Measurements from ENCODE around the gene FBXL14. TPM values are rescaled to one million over a fixed set of nuclear protein-coding genes. Genes with fewer than 3 reads are reported as not detected.

The FBXL14 gene
- total and polyA plus RNA-seq, 8 donors = 7.5 to 15.5 (median 10.6) TPM

DNA sequence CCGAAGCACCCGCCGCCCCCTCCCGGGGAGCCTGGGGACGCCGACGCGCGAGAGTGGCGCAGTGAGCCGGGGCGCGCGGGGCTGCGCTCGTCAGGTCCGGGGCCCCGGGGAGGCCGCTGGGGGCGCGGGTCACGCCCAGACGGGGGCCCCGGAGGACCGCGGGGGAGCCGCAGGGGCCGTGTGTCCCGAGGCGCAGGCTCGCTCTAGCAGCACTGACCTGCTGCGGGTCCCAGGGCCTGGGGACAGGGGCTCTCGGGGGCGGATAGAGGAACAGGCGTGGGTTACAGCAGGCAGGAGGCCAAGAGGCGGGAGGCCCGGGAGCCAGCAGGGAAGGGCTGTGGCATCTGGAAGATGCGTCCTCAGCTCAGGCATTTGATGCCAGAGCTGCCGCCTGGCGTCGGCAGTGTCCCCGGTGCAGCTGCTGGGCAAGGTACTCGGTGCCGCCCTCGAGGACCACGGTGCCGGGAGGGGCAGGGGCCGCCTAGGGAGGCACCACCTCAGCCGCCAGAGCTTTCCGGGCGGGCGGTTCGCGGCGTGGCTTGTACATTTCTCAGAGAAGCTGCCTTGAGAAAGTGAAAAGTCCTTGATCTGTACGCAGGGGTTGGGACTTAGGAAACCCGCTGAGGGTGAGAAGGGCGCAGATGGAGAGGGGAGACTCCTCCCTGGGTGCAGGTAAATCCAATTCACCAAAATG lies 35.9 kb upstream of the FBXL14 start:
- H3K36me3 ChIP-seq = no peaks in the 10 kb centered on the region
- H3K9me3 ChIP-seq = no peaks in the 10 kb centered on the region
- H3K27ac ChIP-seq = no peak overlapping the region
- DNase-seq (peak in 3 of 4 donors; percentile 29 to 84 (median 32)), ATAC-seq (peak; percentile 47)
- H3K4me1 ChIP-seq = peaks cover 9 to 48% of the 10 kb centered on the region in 2 donors
- intact Hi-C loops (cut with DNase I) = loop anchor here in 1 of 2 donors (10.0 kb wide), 1 partner anchor 305 kb away; no protein-coding TSS in a partner anchor
- peaks cover 6 to 38% of the 10 kb centered on the region in 2 donors for H3K27me3 ChIP-seq
- TF ChIP-seq, protein P1, sequence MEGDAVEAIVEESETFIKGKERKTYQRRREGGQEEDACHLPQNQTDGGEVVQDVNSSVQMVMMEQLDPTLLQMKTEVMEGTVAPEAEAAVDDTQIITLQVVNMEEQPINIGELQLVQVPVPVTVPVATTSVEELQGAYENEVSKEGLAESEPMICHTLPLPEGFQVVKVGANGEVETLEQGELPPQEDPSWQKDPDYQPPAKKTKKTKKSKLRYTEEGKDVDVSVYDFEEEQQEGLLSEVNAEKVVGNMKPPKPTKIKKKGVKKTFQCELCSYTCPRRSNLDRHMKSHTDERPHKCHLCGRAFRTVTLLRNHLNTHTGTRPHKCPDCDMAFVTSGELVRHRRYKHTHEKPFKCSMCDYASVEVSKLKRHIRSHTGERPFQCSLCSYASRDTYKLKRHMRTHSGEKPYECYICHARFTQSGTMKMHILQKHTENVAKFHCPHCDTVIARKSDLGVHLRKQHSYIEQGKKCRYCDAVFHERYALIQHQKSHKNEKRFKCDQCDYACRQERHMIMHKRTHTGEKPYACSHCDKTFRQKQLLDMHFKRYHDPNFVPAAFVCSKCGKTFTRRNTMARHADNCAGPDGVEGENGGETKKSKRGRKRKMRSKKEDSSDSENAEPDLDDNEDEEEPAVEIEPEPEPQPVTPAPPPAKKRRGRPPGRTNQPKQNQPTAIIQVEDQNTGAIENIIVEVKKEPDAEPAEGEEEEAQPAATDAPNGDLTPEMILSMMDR (IDR thresholded peaks at IDR 0.05) = peak in 1 of 2 donors; percentile 23
- H3K4me3 ChIP-seq = peak overlapping the region; percentile 27 to 41

DNA sequence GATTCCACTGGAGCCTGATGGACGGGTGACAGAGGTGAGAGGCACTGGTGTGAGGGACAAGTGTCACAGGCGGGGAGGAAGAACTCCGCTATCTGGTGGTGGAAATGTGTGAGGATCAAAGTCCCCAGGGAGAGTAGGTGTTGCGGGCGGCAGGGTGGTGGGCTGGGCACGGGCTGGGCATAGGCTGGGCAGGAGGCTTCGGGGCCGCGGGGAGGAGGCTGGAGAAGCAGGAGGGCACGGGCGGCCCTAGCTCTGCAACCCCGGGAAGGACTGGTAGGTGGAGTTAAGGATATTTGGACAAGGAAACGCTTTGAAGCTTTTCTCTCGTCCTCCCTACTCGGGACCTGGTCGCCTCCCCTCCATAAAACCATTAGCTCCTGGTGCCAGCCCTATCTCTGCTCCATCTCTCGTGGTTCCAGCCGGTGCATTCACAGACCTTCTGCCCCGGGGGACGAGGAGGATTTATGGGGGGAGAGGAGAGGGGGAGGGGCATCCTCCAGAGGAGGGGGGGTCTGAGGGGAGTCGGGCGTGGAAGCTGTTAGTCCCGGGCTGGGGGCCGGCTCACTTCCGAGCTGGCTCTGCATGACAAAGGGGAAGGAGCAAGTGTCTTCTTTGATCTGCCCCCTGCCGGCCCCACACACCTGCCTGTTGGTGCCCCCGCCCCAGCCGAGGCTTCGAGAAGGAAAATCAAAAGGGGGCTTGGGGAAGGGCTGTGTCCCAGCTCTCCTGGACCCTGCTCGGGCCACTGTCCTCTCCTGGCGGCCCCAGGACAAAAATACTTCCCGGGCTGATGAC lies 35.2 kb upstream of the FBXL14 start:
- TF ChIP-seq, protein P1 (IDR thresholded peaks at IDR 0.05) = no peak
- Histone ChIP-seq H3K4me1 (peaks cover 9 to 40% of the 10 kb centered on the region in 2 donors), H3K27ac (no peak overlapping the region), H3K4me3 (peak overlapping the region; percentile 27 to 41), H3K9me3 (no peaks in the 10 kb centered on the region), H3K36me3 (no peaks in the 10 kb centered on the region), H3K27me3 (peaks cover 6 to 38% of the 10 kb centered on the region in 2 donors)
- DNase-seq = peak in 1 of 4 donors; percentile 12
- no peak for ATAC-seq
- intact Hi-C loops (cut with DNase I) = loop anchor here in 1 of 2 donors (10.0 kb wide), 1 partner anchor 305 kb away; no protein-coding TSS in a partner anchor

DNA sequence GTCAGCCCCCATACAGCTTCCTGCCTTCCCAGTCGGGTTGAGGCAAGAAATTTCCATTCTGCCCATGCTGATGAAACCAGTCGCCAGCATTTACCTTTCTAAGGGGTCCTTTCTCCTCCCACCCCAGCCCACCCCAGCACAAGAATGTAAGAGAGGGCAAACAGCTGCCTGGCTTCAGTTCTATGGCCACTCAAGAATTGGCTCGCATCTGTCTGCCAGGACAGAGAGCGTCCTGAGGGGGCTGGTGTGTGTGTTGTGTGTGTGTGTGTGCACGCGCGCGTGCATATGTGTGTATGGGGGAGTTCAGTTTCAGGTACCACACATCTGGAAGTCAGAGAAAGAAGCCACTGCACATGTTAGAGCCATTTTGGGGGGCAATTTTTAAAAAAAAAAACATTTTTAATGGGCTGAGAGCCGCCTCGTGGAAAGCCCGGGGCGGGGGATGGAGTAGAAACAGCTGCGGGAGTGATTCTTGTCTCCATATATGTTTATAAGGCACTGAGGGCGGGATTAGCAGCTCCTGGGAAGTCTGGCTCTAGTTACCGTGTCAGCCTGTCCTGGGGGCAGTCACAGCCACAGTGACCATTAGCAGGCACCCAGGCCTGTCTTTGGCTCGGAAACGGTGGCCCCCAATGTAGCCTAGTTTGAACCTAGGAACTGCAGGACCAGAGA lies 34.4 kb upstream of the FBXL14 start, which contains the start of gene WNT5B:
Gene WNT5B (plus strand): TSS at position 566 of the 672 bp plus-strand sequence. CDS start 2,124 bp downstream, outside the sequence.
- Histone ChIP-seq H3K4me3 (peak within 1 kb of the TSS; percentile 27 to 41), H3K27me3 (peaks cover 6 to 38% of the 10 kb centered on the region in 2 donors), H3K9me3 (no peaks in the 10 kb centered on the region), H3K4me1 (peaks cover 9 to 33% of the 10 kb centered on the region in 2 donors), H3K36me3 (no peaks in the 10 kb centered on the region), H3K27ac (no peak within 1 kb of the TSS)
- TF ChIP-seq, protein P1 (IDR thresholded peaks at IDR 0.05) = no peak
- DNase-seq (peak in 1 of 4 donors; percentile 32), ATAC-seq (no peak)
- intact Hi-C loops (cut with DNase I) = no loop called here

DNA sequence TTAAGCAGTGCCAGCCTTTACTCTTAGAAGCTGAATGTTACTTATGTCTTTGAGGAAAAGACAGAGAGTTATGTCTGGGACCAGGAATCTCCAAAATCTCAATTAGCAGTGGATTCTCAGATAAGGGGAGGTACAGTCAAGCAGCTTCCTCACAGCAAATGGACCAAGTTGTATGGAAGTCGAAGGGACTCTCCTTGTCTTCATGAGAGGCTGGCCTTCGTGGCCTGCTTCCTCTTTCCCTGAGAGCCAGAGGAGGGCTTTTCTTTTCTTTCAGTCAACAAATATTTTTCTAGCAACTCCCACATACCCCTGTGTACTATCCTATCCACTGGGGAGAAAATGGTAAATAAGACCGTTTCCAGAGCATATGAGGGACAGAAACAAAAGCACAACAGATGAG lies 28.0 kb upstream of the FBXL14 start:
- no peak for ATAC-seq

More for the DNA sequence above, 28.0 kb upstream of the FBXL14 start:
- Histone ChIP-seq H3K4me1 (peaks cover 3 to 30% of the 10 kb centered on the region in 2 donors), H3K9me3 (no peaks in the 10 kb centered on the region), H3K36me3 (no peaks in the 10 kb centered on the region), H3K27me3 (no peaks in the 10 kb centered on the region), H3K27ac (no peak overlapping the region), H3K4me3 (no peak overlapping the region)
- intact Hi-C loops (cut with DNase I) = no loop called here
- DNase-seq = no peak
- TF ChIP-seq, protein P1 (IDR thresholded peaks at IDR 0.05) = no peak

All from left lung (tissue), 10 donors.